ENCODE measurements around the gene CHST7. TPM values are rescaled to one million over a fixed set of nuclear protein-coding genes. Genes with fewer than 3 reads are reported as not detected.
A peak's percentile ranks its signal among the peaks of the same experiment; 100 is the strongest.

The CHST7 gene
- total and polyA plus RNA-seq, 2 of the 13 experiments (the other 11 are each of a cell fraction or from before 2014, with no cell fraction given) = 2.4 to 5.2 TPM

DNA sequence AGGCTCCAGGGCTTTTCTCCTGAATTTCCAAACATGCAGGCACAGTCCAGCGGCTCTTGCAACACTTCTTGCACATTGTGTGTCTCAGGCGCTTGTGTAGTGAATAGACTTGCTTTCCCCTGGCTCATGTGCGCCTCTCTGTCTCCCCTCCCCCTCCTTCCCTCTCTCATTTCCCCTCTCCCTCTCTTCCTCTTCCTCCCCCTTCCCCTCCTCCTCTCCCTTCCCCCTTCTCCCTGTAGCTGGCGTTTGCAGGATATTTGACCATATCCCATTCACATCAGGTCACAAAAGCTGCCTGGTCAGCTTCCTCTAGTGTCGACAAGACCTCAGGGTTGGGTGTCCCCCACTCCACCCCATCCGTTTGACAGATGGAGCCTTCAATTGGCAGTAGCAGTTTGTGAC lies 2.4 kb downstream of the CHST7 start (continued):
- TF ChIP-seq CEBPG (CRISPR knock-in tag; IDR thresholded peaks at IDR 0.05) = 0 out of 2 replicates have a peak, but pooled peaks have one; percentile 38
- no peak for TF ChIP-seq ZZZ3 (CRISPR knock-in tag; IDR thresholded peaks at IDR 0.05; ENCODE audit: borderline replicate concordance)
- TF ChIP-seq ZNF207 (IDR thresholded peaks at IDR 0.05; ENCODE audit: borderline replicate concordance) = no peak
- TF ChIP-seq, protein P1, sequence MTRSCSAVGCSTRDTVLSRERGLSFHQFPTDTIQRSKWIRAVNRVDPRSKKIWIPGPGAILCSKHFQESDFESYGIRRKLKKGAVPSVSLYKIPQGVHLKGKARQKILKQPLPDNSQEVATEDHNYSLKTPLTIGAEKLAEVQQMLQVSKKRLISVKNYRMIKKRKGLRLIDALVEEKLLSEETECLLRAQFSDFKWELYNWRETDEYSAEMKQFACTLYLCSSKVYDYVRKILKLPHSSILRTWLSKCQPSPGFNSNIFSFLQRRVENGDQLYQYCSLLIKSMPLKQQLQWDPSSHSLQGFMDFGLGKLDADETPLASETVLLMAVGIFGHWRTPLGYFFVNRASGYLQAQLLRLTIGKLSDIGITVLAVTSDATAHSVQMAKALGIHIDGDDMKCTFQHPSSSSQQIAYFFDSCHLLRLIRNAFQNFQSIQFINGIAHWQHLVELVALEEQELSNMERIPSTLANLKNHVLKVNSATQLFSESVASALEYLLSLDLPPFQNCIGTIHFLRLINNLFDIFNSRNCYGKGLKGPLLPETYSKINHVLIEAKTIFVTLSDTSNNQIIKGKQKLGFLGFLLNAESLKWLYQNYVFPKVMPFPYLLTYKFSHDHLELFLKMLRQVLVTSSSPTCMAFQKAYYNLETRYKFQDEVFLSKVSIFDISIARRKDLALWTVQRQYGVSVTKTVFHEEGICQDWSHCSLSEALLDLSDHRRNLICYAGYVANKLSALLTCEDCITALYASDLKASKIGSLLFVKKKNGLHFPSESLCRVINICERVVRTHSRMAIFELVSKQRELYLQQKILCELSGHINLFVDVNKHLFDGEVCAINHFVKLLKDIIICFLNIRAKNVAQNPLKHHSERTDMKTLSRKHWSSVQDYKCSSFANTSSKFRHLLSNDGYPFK (CRISPR knock-in tag; IDR thresholded peaks at IDR 0.05; ENCODE audit: borderline replicate concordance) = no peak
- no peak for TF ChIP-seq ZEB1 (IDR thresholded peaks at IDR 0.05; ENCODE audit: insufficient replicate concordance, low read depth)
- TF ChIP-seq ZMYM4 (CRISPR knock-in tag; IDR thresholded peaks at IDR 0.05) = no peak
- TF ChIP-seq HHEX (CRISPR knock-in tag; IDR thresholded peaks at IDR 0.05) = no peak
- TF ChIP-seq ZNF510 (CRISPR knock-in tag; IDR thresholded peaks at IDR 0.05; ENCODE audit: low read depth) = no peak
- peak; percentile 51 for TF ChIP-seq SAP130 (CRISPR knock-in tag; IDR thresholded peaks at IDR 0.05; ENCODE audit: low read depth)
- no peak for TF ChIP-seq SMYD3 (CRISPR knock-in tag; IDR thresholded peaks at IDR 0.05)
- TF ChIP-seq, protein P2, sequence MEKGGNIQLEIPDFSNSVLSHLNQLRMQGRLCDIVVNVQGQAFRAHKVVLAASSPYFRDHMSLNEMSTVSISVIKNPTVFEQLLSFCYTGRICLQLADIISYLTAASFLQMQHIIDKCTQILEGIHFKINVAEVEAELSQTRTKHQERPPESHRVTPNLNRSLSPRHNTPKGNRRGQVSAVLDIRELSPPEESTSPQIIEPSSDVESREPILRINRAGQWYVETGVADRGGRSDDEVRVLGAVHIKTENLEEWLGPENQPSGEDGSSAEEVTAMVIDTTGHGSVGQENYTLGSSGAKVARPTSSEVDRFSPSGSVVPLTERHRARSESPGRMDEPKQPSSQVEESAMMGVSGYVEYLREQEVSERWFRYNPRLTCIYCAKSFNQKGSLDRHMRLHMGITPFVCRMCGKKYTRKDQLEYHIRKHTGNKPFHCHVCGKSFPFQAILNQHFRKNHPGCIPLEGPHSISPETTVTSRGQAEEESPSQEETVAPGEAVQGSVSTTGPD (CRISPR knock-in tag; IDR thresholded peaks at IDR 0.05) = no peak
- TF ChIP-seq, protein P3, sequence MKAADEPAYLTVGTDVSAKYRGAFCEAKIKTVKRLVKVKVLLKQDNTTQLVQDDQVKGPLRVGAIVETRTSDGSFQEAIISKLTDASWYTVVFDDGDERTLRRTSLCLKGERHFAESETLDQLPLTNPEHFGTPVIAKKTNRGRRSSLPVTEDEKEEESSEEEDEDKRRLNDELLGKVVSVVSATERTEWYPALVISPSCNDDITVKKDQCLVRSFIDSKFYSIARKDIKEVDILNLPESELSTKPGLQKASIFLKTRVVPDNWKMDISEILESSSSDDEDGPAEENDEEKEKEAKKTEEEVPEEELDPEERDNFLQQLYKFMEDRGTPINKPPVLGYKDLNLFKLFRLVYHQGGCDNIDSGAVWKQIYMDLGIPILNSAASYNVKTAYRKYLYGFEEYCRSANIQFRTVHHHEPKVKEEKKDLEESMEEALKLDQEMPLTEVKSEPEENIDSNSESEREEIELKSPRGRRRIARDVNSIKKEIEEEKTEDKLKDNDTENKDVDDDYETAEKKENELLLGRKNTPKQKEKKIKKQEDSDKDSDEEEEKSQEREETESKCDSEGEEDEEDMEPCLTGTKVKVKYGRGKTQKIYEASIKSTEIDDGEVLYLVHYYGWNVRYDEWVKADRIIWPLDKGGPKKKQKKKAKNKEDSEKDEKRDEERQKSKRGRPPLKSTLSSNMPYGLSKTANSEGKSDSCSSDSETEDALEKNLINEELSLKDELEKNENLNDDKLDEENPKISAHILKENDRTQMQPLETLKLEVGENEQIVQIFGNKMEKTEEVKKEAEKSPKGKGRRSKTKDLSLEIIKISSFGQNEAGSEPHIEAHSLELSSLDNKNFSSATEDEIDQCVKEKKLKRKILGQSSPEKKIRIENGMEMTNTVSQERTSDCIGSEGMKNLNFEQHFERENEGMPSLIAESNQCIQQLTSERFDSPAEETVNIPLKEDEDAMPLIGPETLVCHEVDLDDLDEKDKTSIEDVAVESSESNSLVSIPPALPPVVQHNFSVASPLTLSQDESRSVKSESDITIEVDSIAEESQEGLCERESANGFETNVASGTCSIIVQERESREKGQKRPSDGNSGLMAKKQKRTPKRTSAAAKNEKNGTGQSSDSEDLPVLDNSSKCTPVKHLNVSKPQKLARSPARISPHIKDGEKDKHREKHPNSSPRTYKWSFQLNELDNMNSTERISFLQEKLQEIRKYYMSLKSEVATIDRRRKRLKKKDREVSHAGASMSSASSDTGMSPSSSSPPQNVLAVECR (CRISPR knock-in tag; IDR thresholded peaks at IDR 0.05; ENCODE audit: borderline replicate concordance) = 0 out of 2 replicates have a peak, but pooled peaks have one; percentile 21
- TF ChIP-seq POLR2AphosphoS2 (IDR thresholded peaks at IDR 0.05; ENCODE audit: low read depth, low read length) = no peak
- TF ChIP-seq RXRB (CRISPR knock-in tag; IDR thresholded peaks at IDR 0.05; ENCODE audit: borderline replicate concordance) = no peak
- TF ChIP-seq, protein P4, sequence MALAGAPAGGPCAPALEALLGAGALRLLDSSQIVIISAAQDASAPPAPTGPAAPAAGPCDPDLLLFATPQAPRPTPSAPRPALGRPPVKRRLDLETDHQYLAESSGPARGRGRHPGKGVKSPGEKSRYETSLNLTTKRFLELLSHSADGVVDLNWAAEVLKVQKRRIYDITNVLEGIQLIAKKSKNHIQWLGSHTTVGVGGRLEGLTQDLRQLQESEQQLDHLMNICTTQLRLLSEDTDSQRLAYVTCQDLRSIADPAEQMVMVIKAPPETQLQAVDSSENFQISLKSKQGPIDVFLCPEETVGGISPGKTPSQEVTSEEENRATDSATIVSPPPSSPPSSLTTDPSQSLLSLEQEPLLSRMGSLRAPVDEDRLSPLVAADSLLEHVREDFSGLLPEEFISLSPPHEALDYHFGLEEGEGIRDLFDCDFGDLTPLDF (CRISPR knock-in tag; IDR thresholded peaks at IDR 0.05) = no peak
- TF ChIP-seq, protein P5, sequence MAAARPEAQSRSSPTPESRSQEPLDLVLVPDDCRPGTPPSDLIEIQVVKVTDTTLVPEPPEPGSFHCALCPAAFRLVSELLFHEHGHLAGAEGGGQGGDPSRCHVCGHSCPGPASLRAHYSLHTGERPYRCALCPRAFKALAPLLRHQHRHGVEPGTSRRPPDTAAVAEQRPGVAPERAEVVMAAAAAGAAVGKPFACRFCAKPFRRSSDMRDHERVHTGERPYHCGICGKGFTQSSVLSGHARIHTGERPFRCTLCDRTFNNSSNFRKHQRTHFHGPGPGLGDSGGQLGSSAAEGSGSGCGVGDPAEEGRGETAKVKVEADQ (CRISPR knock-in tag; IDR thresholded peaks at IDR 0.05; ENCODE audit: borderline replicate concordance) = no peak
- TF ChIP-seq ZNF670 (CRISPR knock-in tag; IDR thresholded peaks at IDR 0.05; ENCODE audit: borderline replicate concordance) = no peak
- TF ChIP-seq FIP1L1 (IDR thresholded peaks at IDR 0.05; ENCODE audit: borderline replicate concordance, insufficient read depth, low read depth, low read length) = no peak
- TF ChIP-seq NRL (CRISPR knock-in tag; IDR thresholded peaks at IDR 0.05; ENCODE audit: borderline replicate concordance) = no peak
- TF ChIP-seq ZNF326 (CRISPR knock-in tag; IDR thresholded peaks at IDR 0.05; ENCODE audit: borderline replicate concordance) = no peak
- TF ChIP-seq ZNF296 (CRISPR knock-in tag; conservative IDR thresholded peaks at IDR 0.05) = no peak

All from HepG2 (cell line).